GM18907 (cell line): ENCODE measurements around the gene RNF115.
"Not testable (repeated sequence)": the region's sequence is repeated elsewhere in the genome, so short reads cannot be mapped to it uniquely, and the experiment has no call there.

Experiments used
- ATAC-seq: cut with Tn5 transposase; IDR thresholded peaks from one replicate; pipeline ENCODE4 v1.9.1; 2021; ENCODE audit warnings: mild to moderate bottlenecking, moderate library complexity; ENCODE audit not compliant: unreplicated experiment

The RNF115 gene

DNA sequence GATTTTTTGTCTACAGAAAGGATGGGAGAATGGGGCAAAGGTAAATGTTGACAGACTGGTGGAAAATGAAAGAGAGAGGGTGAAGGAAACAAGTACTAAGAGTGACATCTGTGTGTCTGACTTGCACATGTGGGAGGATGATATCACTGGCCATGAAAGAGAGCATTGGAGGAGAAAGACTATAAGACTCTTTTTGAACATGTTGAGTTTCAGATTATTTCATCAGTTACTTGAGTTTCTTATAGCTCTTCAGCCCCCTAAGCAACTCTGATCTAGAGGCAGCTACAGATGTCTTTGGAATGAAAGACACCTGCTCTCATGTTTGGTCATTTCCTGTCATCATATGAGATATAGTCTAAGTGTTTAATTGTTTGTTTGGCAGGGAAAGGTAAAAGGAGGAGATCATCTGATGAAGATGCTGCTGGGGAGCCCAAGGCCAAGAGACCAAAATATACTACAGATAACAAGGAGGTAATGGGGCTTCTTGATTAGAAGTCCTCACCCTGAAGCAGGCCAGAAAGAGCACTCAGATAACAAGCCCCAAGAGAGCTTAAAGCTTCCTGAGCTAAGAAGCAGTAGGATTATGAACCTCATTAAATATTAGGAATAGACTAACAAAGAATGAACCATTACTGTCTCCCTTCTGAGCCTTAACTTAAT, 4.6 kb upstream of the RNF115 start:
- no peak for ATAC-seq

DNA sequence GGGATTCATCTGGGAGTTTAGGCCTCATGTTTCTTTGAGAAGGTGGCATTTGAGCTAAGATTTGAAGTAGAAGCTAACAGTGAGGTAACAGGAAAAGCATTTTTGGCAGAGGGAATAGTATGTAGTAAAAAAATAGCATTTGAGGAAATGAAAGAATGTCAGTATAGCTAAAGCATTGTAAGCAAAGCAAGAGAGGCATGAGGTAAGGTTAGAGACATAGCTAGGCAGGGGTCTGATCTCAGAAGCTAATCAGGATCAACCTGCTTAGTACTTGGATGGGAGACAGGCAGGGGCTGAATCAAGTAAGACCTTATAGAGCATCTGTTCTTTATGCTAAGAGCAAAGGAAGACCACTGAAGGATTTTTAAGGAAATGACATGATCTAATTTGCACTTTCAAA, 4.1 kb upstream of the RNF115 start:
- no peak for ATAC-seq

DNA sequence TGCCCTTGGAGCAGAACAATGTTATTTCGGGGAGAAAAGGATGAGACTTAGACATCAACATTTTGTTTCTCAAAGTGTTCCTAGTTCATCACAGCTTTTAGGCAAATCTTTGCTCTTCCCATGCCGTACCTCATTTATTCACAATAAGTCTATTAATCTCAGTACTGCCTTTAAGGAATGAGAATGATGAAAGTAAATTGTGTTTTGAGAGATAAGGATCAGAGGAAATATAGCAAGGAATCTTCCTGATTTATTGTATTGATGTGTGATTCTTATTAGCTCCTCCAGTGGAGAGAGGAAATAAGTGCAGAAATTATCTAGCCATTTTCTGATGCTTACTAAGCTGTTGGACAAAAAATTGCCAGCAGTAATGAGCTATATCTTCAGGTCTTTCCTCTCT, 2.1 kb upstream of the RNF115 start:
- ATAC-seq = no peak

DNA sequence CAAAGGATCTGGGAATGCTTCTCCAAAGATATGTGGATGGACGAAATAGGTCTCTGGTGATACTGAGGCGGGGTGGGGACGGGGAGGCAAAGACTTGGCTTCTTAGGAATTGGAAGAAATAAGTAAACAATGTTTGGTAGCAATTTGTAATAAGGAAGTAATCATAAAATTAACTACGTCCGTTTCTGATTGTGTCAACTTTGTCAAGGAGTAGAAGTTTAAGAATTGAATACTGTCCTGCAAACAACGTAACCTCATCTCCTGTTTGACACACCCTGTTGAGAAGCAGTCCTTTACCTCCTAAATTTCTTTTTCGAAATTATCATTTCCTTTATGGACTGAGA, 576 bp upstream of the RNF115 start:
- ATAC-seq = no peak

DNA sequence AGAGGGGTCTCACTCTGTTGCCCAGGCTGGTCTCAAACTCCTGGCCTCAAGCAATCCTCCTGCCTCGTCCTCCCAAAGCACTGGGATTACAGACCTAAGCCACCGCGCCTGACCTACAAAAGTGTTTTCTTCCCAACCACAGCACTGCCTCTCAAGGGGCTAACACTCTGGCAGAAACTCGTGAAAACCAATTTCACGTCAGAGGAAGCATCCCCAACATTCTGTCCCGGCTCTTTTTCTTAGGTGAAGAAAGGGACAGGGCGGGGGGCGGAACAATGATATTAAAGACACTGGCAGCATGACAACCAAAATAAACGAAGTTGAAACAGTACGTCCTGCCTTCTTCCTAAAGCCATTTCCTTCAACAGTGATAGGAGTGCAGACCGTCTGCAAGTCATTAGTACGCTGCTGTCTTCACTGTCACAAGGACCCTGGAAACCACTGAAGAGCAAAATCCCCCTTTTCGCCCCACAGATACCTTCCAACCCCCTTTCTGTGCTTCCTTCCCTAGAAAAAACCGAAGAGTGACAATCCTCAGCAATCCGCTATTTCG, 1.0 kb downstream of the RNF115 start:
- ATAC-seq = not testable (repeated sequence)

DNA sequence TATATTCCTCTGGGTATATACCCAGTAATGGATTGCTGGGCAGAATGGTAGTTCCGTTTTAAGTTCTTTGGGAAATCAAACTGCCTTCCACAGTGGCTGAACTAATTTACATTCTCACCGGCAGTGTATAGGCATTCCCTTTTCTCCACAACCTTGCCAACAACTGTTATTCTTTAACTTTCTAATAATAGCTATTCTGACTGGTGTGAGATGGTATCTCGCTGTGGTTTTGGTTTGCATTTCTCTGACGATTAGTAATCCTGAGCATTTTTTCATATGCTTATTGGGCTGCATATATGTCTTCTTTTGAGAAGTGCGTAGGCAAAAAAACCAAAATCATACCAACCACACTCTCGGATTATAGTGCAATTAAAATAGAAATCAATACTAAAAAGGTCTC, 5.8 kb downstream of the RNF115 start:
- peak; percentile 45 for ATAC-seq

DNA sequence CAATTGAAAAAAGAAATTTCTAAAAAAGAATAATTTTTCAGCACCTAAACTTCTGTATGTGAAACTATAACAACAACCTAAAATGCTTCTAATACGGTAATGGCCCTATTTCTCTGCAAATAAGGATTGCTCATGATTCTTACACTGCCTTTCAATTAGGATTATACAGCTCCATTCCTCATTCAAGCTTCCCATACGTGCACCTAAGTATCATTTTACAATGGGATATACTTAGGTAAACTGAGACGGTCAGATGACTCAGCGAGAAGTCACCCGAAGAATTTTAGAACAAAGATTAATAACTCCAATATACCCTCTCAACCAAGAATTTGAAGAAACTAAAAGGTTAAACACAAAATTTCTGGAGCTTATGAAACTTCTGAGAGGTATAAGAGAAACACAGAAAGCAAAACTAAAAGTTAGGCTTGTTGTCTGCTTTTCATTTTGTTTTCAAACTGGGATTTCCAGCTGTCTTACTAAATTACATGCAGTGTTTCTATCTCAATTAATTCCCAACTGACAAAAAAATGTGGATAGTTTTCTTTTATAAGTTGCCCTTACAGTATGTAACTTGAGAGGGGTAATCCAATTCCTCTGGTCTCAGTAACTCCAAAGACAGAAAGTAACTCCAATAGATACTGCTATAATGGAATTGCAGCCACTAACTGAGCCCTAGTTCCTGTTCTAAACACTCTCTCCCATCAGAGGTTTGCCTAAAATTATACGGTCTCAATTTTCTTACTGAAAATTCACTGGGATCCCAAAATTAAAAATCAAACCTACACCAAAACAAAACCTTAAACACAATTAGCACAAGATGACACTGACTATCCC, 10.7 kb downstream of the RNF115 start:
- not testable (repeated sequence) for ATAC-seq

DNA sequence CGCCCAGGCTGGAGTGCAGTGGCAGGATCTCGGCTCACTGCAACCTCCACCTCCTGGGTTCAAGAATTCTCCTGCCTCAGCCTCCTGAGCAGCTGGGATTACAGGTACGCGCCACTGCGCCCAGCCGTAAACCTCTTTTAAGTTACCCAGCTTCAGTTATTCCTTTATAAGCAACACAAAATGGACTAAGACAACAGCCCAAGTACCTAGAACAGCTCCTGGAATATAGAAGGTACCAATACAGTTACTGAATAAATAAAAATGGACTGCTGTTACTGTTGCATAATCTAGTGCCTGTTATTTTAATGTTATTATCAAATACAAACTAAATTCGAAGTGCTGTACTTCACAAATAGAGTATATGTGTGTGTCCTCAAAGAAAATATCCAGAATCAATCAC, 17.1 kb downstream of the RNF115 start:
- ATAC-seq = no peak

DNA sequence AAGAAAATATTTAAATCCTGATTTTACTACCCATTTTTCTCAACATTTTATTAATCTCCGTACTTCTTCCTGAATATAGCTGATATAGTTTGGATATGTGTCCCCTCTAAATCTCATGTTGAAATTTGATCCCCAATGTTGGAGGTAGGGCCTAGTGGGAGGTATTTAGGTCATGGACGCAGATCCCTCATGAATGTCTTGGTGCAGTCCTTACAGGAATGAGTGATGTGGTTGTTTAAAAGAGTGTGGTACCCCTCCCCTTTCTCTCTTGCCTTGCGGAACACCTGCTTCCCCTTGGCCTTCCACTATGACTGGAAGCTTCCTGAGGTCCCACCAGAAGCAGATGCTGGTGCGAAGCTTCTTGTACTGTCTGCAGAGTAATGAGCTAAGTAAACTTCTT, 17.5 kb downstream of the RNF115 start:
- no peak for ATAC-seq

DNA sequence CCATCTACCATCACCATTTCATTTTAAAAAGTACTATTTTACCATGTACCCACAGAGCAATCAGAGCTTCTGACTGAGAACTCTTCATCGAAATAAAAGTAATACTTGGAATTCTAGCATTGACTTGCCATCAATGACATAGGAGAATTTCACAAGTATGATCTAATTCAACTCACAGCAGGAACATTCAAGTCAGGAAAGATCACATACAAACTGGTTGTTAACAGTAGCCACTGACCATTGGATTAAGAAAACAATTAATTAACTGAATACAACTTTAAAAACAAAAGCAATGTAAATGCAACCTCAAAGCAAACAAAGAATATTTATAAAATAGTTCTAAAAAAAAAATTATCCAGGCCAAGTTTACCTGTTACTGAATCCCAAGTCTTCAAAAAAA, 18.8 kb downstream of the RNF115 start:
- no peak for ATAC-seq

DNA sequence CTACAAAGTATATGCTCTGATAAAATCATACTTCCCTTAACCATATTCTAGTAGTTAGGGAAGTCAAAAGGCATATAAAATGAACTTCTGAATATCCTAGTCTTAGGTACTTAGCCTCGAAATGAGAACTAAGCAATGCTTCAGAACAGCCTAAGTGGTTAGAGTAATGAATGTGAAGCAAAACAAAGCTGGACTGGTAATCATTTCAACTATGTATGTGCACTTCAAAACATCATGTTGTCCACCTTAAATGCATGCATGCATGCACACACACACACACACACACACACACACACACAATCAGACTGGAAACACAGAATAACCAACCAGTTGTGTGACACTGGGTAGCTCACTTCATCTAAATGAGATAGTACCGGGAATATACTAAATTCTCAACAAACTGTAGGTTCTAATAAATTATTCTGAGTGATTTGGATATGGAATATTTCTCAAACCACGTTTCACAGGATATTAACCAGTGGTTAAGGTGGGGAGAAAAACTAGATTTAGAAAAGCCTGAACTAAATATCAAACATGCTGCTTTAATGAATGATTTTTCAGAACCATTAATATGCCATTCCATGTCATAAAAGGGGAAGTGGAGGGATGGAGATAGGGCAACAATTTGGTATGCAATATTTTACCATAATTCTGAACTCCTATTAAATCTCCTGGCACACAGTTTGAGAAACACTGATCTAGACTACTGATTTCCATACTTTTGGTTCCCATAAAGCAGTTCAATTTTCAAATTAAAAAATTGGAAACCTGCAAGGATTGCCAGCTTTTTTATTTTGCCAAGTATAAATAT, 19.5 kb downstream of the RNF115 start:
- ATAC-seq = no peak

DNA sequence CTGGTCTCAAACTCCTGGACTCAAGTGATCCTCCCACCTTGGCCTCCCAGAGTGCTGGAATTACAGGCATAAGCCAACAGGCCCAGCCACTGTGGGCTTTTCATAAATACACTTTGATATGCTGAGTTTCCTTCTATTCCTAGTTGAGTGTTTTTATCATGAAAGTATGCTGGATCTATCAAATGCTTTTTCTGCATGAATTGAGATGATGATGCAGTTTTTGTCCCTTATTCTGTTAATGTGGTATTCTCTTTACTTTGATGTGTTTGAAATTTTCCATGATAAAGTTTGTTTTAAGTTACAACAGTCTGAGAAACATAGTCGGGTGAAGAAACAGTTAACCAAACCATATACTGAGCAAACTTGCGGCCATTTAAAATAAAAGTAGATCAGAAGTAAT, 24.1 kb downstream of the RNF115 start:
- ATAC-seq = no peak

DNA sequence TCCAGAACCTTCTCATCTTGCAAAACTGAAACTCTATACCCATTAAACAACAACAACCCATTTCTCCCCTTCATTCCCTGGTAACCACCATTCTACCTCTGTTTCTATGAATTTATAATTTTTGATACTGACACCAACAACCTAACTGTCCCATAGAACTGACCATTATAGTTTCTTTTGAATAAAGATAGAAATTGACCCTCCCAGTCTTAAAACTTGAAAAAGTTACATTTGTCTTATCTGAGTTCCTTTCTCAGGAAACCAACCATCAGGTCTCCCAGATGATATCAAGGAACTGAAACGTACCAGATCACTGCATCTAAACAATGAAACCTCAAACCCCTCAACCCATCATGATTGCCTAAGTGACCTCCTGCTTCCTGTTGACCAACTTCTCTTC, 27.1 kb downstream of the RNF115 start:
- no peak for ATAC-seq

DNA sequence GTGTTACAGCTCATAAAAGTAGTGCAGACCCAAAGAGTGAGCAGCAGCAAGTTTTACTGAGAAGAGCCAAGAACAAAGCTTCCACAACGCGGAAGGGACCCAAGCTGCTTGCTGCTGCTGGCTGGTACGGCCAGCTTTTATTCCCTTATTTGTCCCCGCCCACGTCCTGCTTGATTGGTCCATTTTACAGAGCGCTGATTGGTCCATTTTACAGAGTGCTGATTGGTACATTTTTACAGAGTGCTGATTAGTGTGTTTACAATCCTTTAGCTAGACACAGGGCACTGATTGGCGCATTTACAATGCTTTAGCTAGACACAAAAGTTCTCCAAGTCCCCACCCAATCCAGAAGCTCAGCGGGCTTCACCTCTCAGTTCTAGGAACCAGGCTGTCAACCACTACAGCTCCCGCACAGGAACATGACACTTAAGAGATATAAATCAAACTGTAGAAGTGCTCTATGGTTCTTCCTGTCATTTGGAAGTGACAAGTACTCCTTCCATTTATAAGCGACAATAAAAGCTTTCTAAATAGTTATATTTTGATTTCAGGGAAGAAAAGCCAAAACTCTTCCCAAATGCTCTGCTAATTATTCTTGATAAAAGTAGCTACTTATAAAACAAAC, 28.5 kb downstream of the RNF115 start:
- ATAC-seq = no peak

DNA sequence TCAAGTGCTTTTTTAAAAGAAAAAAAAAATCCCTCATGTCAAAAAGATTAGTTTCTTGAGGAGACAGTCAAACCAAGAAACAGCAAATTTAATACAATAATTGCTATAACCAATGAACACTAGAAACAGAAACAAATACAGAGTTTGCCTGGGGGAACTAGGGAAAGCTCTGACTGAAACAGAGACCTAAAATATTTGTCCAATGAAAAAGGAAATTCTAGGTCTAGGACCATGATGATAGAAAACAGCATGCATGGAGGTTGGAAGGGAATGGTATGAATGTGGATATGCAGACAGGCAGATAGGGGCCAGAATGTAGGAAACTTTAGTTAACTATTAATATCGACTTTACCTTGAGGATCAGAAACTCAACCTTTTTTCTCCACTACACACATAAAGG, 31.4 kb downstream of the RNF115 start:
- no peak for ATAC-seq

DNA sequence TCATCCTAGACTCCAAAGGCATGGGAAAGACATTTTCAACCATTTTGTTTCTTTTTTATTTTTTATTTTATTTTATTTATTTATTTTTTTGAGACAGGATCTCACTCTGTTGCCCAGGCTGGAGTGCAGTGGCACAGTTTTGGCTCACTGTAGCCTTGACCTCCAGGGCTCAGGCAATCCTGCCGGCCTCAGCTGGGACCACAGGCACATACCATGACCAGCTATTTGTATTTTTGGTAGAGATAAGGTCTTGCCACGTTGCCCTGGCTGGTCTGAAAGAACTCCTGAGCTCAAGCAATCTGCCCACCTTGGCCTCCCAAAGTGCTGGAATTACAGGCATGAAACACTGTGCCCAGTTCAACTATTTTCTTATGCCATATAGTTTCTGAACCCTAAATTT, 32.0 kb downstream of the RNF115 start:
- ATAC-seq = not testable (repeated sequence)

DNA sequence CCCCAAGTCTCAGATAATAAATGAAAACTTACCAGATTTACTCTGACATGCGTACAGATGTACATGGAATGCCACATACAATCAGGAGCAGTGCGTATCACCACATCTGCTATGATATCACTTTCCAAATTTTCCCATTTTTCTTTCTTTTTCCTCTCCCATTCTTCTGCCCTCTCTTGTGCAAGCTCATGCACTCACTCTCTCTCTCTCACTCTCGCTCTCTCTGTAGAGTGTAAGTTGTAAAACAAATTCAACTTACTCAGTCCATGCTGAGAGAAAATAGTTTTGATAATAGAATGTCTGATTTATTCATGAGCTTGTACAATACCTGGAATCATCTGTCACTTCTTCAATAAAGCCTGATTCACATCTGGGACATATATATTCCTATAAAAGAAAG, 35.3 kb downstream of the RNF115 start:
- no peak for ATAC-seq

DNA sequence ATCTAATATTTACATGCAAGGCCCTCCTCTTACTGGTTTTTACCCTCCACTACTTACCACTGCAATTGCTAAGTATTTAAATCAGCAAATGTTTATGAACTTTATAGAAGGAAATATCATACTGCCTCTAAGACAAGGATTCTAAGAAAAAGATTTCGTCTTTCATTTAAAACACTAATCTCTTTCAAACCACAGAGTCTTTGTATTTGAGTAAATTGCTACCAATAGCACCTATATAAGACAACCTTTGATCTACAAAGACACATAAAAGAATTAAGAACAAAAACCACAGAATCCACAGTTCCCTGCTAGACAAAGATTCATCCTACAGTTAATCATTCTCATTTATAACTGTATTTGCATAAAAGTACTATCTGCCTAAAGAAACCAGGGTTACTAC, 37.6 kb downstream of the RNF115 start:
- no peak for ATAC-seq

DNA sequence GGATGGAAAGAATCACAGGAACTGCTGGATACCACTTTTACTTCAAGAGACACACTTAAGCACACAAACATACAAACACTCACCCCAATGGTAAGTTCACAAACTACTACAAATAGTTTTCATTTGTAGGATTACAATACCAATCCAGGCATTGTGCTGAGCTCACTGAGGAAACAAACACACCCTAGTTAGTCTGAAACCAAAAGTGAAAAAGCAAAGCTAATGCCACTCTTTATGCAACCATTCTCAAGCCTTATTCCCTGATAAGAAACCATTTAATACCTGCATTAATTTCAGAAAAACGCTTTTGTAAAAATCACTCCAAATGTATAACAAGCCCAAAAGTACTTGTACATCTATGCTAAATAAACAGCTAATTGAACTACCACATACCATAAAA, 38.3 kb downstream of the RNF115 start:
- no peak for ATAC-seq

DNA sequence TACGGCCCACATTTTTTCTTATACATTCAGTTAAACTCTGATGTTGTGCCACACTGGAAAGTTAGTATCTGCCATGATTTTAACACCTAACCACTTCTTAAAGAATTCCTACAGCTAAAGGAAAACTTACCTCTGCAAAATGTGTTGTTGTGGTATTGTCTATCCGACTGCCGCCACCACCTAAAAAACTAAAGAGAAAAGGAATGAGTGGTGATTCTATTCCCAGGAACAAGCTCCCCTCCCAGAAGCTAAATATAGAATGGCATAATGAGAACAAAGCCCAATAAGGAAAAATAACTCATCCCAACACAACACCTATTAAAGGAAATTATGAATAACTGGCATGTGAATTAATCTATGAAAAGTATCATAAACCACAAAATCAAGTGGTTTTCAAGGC, 39.5 kb downstream of the RNF115 start:
- ATAC-seq = no peak
